ENCODE data around the gene RORB. TPM values are rescaled to one million over a fixed set of nuclear protein-coding genes. Genes with fewer than 3 reads are reported as not detected.
"Not testable (repeated sequence)": the region's sequence is repeated elsewhere in the genome, so short reads cannot be mapped to it uniquely, and the experiment has no call there.

The RORB gene
- polyA plus RNA-seq, 1 donor: 0.06 TPM

DNA sequence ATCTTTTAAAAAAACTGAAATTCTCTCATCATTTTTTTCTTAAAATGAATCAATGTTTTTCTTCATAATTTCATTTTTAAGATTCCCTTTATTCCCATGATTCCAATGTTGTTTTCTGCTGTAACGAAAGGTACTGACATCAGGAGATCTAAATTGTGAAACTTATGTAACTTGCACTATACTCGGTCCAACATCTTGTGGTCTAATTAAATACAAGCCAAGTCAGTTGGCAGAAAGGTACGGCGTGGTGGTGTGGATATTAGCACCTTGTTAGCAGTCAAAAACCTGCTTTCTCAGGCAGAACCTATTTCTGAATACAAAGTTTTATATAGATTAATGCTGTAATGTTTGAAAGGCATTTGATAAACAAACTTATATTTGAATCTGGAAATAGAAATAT, 20.1 kb downstream of the RORB start:
- DNase-seq: no peak

DNA sequence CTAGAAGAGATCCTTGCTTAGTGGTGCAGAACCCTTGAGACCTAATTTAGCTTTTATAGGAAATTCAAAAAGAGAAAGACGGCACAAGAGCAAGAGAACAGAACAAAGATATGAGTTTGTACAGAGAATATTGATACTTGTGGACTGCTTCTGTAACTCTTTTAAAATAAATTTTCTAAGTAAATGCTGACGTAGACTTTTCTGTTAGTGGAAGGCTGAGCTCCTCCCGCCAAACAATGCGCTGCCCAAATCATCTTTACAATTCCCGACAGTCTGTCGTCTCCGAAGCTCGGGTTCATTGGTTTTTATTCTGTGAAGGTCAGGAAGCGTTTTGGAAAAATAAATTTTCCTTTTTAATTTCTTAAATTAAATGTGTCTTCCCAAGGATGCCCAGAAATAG, 22.3 kb downstream of the RORB start:
- no peak for DNase-seq

GRCh38 chr9:74521009-74521408, 23.9 kb downstream of the RORB start:
- no peak for DNase-seq

DNA sequence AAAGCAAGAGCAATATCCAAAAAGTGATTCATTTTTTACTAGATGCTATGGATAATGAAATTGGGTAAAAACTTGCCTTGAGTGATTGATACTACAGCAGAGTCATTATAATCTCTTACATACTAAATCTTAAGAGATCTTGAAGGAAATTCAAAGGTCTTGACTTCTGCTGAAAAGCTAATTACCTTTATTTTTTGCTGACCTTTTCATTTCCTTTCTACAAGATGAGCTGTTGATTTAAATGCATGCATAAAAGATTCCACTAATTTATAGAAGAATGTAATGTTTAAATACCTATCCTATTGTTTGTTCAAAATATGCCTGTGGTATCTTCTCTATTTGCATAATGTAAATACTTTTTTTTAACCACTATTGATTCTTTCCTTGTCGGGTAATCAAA, 27.2 kb downstream of the RORB start:
- DNase-seq: no peak

DNA sequence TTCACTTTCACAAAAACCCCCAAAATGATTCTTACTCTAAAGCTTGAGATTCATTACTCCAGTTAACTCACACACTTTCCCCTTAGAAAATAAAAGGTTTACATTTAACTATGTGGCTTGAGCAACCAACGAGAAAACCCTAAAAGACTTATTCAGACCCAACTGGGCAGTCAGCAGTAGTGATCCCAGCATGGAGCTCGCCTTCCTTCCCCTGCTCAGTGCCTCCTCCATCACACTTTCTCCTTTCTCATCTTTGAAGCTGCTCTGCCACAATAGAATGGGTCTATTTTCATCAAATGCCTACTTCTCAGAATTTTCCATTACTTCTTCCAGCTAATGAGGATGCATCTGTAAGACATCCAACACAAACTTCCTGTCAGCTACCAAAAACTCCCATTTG, 29.1 kb downstream of the RORB start:
- no peak for DNase-seq

GRCh38 chr9:74527718-74528117, 30.6 kb downstream of the RORB start:
- DNase-seq: no peak

DNA sequence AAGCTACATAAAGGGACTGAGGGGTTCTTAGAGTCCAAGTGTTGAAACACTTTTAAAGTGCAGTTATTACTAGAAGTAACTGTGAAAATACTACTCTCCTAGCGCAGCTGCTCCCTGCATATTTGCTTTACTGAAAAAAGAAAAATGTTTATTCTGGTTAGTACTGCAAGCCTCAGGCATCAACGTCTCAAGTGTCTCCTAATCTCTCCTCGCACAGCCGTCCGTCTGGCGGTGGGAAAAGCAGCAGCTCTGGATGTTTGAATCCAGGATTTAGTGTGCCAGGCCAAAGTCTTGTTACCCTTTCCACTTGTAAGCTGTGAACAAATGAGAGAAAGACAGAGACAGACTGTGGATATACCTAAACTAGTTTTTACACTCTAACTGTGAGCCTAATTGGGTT, 31.1 kb downstream of the RORB start:
- DNase-seq: no peak

DNA sequence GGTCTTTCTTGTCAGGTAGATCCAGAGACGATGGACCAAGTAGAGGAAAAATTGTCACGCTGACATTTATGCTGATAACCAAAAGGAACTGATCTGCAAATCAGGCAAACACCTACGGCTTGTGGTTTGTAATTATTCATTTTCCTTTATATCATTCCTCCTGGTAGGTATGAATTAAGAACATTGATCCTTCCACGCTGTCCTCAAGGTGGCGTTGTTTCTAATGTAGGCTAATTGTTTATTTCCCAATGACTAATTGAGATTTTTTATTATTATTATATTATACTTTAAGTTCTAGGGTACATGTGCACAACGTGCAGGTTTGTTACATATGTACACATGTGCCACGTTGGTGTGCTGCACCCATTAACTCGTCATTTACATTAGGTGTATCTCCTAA, 33.3 kb downstream of the RORB start:
- not testable (repeated sequence) for DNase-seq

GRCh38 chr9:74533253-74533652, 36.1 kb downstream of the RORB start:
- no peak for DNase-seq

DNA sequence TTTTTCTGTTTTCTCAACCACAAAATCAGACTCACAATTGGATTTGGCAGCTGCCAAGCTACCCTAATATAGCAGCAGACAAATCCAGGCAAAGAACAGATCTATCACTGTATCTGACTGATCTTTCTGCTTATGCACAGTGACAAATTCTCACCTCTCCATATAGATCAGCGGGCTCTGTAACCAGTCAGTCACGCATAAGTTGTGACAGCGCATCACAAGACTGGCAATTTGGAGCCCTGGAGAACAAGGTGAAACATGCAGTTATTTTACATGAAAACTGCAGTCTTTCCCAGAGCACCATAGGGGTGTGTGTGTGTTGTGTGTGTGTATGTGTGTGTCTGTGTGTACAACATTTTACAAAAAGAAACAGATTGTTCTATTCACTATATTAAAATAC, 37.7 kb downstream of the RORB start:
- no peak for DNase-seq

DNA sequence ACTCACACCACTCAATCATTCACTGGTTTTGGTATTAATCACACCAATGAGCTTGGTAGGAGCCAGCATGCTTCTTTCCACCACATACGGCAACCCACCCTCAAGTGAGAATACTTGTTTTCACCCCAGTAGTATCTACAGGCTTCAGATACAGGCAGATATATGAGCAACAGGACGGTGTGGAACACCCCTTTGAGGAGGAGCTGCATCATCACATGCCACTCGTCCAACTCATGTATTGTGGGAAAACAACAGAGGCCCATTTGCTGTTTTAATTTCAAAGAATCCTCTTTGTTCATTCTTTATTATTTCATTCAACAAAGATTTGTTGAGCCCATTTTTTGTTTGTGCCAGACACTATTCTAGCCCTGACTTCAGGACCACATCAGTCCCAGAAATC, 46.0 kb downstream of the RORB start:
- DNase-seq: no peak

DNA sequence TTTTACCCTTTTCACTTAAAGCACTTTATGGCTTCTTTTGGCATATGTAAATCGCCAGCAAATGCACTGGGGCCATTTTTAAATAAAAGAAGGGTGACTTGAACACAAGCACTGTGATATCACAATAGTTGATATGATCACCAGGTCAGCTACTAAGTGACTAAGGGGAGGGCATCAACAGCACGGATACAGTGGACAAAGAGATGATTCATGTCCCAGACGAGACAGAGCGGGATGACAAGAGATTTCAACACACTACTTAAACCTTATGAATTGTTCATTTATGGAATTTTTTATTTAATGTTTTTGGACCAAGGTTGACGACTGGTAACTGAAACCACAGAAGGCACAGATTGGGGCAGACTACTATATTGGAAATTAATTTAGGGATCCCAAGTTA, 54.1 kb downstream of the RORB start:
- no peak for DNase-seq

- DNase-seq: no peak
Observed at GRCh38 chr9:74554751-74555419, 57.8 kb downstream of the RORB start.

DNA sequence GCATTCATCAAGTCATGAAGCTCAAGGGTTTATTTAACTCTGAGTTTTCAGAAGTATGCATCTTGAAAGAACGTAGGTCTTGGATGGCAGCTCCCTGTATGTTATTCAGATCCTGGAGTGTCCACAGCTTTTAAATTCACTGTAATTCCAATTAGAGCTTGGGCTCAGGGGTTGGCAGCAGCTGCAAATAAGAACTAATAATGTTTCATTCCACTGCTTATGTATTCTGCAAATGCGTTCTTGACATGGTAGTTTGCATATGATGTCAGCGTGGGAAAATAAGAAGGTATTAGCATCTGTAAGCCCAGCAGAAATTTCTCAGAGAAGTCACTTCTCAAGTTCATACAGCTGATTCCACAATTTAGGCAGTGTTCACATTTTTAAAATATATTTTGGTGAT, 58.4 kb downstream of the RORB start:
- DNase-seq: no peak

GRCh38 chr9:74556685-74557084, 59.5 kb downstream of the RORB start:
- DNase-seq: no peak

GRCh38 chr9:74557571-74557970, 60.4 kb downstream of the RORB start:
- no peak for DNase-seq

- DNase-seq: no peak
Observed at GRCh38 chr9:74562611-74563010, 65.5 kb downstream of the RORB start.

DNA sequence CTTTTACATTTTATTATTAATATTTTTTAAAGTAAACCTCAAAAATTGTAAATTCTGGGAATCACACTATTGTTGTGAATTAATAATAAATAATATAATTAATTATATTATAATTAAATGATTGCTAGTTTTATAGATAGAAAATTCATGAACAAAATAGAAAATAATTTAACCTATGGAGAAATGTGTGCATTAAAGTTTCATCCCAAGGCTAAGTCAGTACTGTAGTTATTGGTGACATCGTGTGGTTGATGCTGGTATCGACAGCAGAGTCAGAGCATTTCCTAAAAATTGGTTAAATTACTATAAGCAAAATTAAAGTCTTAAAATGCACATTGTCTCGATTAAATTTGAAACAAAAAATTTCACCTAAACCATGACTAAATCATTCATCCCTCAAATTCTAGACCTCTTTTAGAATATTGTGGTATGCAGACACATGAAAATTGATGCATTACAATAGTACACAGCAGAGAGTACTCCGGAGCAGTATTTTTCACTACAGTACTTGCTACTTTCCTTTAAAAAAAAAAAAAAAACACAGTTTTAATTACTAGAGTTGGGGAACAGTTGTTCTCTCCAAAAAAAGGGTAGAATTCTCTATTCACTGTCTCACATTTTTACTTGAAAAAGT, 73.9 kb downstream of the RORB start:
- peak; percentile 18 for DNase-seq

GRCh38 chr9:74573640-74574191, 76.6 kb downstream of the RORB start:
- DNase-seq: no peak

DNA sequence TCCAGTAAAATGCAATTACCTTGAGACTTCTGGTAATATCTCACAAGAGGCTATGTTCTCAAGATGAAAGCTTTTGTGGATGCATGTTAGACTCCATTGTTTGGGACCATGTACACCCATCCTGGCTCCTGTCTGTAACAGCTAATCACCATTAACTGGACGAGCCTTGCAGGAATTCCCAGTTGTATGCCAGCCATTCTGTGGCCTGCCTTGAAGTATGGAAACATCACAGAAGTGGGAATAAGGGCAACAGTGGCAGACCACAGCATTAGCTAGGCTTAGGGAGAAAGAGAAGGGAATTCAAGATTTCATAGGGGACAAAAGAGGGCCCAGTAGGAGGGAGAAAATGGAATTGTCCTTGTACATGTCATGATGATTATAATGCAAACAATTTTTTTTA, 79.0 kb downstream of the RORB start:
- DNase-seq: no peak

GRCh38 chr9:74577956-74578355, 80.8 kb downstream of the RORB start:
- no peak for DNase-seq

DNA sequence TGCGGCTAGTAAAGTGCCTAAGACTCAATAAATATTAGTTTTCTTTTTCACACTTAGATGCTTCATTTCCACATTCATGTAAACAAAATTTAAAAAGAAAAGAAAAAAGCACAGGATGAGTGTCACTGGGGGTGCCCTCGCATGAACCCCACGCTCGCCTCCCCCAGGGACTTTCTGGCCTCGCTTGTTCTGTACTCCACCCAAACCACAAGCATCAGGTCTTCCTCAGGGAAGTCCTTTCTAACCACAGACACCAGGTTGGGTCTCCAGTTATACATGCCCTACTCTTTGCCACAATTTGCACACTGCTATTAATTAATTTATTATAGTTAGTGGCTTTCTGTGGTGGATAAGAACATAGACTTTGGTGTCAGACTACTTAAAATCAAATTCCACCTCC, 92.4 kb downstream of the RORB start:
- no peak for DNase-seq

DNA sequence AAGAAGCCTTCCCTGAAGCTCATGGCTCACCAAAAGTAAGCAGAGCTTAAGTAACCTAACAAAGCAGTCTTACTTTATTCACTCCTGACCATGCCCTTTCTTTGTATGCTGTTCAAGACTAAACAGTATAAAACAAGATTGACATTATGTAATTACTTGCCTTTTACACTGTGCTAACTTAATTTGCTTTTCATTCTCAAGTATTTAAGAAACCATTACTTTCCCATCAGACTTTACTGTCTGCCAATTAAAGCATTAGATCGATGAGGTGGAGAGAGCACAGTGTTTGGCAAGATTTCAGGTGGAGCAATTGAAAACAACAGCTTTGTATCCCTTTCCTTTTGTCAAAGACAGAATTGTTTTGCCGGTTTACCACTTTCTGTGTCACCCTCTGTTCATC, 98.2 kb downstream of the RORB start:
- DNase-seq: no peak

- no peak for DNase-seq
Observed at GRCh38 chr9:74598874-74599273, 101.7 kb downstream of the RORB start.
